Measurements from ENCODE around the gene CD247.

Gene CD247

DNA sequence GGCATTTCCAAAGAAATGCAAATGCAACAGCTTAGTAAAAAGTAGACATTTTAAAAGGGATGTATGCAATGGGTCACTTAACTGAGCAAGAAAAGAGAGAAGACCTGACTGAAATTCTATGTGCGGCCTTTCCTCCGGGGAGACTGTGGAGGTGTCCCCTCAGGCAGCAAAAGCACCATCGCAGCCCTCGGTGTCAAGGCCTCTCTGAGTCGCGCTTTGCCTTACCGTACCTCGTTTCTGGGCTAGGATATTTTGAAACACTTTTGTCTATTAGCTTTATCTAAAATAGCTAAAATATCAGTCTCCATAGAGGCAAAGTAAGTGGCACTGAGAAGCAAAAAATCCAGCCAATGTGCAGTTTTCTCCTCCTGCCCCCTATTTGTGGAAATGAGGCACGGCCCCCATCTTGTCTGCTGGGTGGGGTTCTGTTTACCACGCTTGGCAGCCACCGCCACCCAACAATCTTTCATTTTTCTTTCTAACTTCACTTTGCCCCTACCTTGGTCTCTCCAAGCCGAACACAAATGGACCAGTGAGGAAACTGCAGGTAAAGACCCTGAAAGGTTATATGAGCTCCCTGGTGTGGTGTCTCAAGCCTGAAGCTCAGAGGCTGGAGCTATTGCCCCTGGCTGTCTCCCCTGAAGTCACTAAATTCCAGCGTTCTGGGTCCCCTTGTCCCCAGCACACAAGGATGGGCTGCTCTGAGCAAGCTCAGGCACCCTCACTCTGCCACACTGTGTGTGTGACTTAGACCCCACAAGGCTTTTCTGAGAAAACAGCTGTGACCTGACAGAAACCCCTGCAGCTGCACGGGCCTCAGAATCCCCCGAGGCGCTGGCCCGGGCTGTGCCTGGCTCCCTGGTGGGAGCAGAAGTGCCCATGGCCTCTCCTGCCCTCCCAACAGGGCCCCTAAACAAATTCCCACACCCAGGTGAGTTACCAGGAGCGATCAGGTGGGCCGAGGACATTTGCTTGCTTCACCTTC lies 1.6 kb downstream of the CD247 start:
- Histone ChIP-seq H3K27me3 (ENCODE audit: insufficient read depth, low read length) (no peaks in the 10 kb centered on the region), H3K4me3 (ENCODE audit: low read depth, low read length) (no peak overlapping the region), H3K23ac (ENCODE audit: low read length) (no peak overlapping the region), H3K14ac (ENCODE audit: low read length) (no peak overlapping the region), H3K4me1 (ENCODE audit: control insufficient read depth in 1 of 2, insufficient read depth in 2 of 2, low read length in 2 of 2) (no peaks in the 10 kb centered on the region), H3K36me3 (ENCODE audit: control insufficient read depth in 1 of 2, insufficient read depth in 2 of 2, low read length in 2 of 2) (no peaks in the 10 kb centered on the region), H3K79me1 (ENCODE audit: low read length) (no peaks in the 10 kb centered on the region), H3K4me2 (ENCODE audit: low read length) (no peak overlapping the region), H3K27ac (ENCODE audit: low read depth, low read length) (no peak overlapping the region), H2AK5ac (ENCODE audit: low read length) (no peak overlapping the region), H3K18ac (ENCODE audit: low read length) (no peak overlapping the region), H4K12ac (ENCODE audit: low read depth, low read length) (no peak overlapping the region), H4K8ac (ENCODE audit: low read depth, low read length) (no peak overlapping the region), H4K91ac (ENCODE audit: low read depth, low read length) (no peak overlapping the region), H2BK12ac (ENCODE audit: low read length) (no peak overlapping the region), H2BK5ac (ENCODE audit: low read depth, low read length, poor library complexity) (no peak overlapping the region), H3K79me2 (ENCODE audit: control insufficient read depth, insufficient read depth, low read length, poor library complexity) (no peaks in the 10 kb centered on the region), H3K9me3 (ENCODE audit: insufficient read depth, low read depth, low read length) (no peaks in the 10 kb centered on the region), H2AFZ (ENCODE audit: insufficient read depth, low read length, poor library complexity) (no peak overlapping the region), H2BK120ac (ENCODE audit: insufficient read depth, low read length, poor library complexity) (no peak overlapping the region), H3K9ac (ENCODE audit: low read length) (no peak overlapping the region), H3K4ac (ENCODE audit: low read depth, low read length) (no peak overlapping the region)
- no peak for DNase-seq
- no CpG with 5 or more reads among the region's 19 CpGs for WGBS (ENCODE audit: extremely low coverage, insufficient coverage, insufficient read length)

DNA sequence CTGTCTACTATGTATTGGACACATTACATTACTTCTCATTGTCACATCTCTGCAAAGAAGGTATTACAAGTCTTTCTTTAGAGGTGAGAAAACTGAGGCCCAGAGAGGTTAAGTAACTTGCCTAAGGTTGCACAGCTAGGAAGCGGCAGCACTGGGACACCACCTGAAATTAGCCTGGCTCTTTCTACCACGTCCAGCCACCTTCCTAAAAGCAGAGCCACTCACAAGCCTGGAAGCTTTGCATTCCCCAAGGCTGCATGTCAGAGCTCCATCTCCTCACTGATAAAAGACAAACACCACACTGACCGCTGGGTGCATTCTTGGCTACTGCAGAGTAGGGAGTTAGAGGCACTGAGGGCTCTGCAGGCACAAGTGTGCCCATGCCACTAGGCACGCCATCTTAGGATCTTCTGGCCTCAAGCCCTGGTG lies 2.4 kb downstream of the CD247 start:
- H3K27ac ChIP-seq (ENCODE audit: low read depth, low read length): no peak overlapping the region
- no peak overlapping the region for H3K4ac ChIP-seq (ENCODE audit: low read depth, low read length)
- H3K36me3 ChIP-seq (ENCODE audit: control insufficient read depth in 1 of 2, insufficient read depth in 2 of 2, low read length in 2 of 2): no peaks in the 10 kb centered on the region
- no peak overlapping the region for H3K14ac ChIP-seq (ENCODE audit: low read length)
- no peak overlapping the region for H4K12ac ChIP-seq (ENCODE audit: low read depth, low read length)
- DNase-seq: no peak
- no peaks in the 10 kb centered on the region for H3K79me2 ChIP-seq (ENCODE audit: control insufficient read depth, insufficient read depth, low read length, poor library complexity)
- no peaks in the 10 kb centered on the region for H3K9me3 ChIP-seq (ENCODE audit: insufficient read depth, low read depth, low read length)
- no CpG with 5 or more reads among the region's 4 CpGs for WGBS (ENCODE audit: extremely low coverage, insufficient coverage, insufficient read length)
- no peak overlapping the region for H3K9ac ChIP-seq (ENCODE audit: low read length)
- H3K4me2 ChIP-seq (ENCODE audit: low read length): no peak overlapping the region
- H3K23ac ChIP-seq (ENCODE audit: low read length): no peak overlapping the region
- H4K91ac ChIP-seq (ENCODE audit: low read depth, low read length): no peak overlapping the region
- no peak overlapping the region for H3K18ac ChIP-seq (ENCODE audit: low read length)
- no peak overlapping the region for H2AFZ ChIP-seq (ENCODE audit: insufficient read depth, low read length, poor library complexity)
- H2AK5ac ChIP-seq (ENCODE audit: low read length): no peak overlapping the region
- no peak overlapping the region for H3K4me3 ChIP-seq (ENCODE audit: low read depth, low read length)
- no peak overlapping the region for H2BK120ac ChIP-seq (ENCODE audit: insufficient read depth, low read length, poor library complexity)
- H3K27me3 ChIP-seq (ENCODE audit: insufficient read depth, low read length): no peaks in the 10 kb centered on the region
- no peaks in the 10 kb centered on the region for H3K4me1 ChIP-seq (ENCODE audit: control insufficient read depth in 1 of 2, insufficient read depth in 2 of 2, low read length in 2 of 2)
- no peaks in the 10 kb centered on the region for H3K79me1 ChIP-seq (ENCODE audit: low read length)
- H2BK5ac ChIP-seq (ENCODE audit: low read depth, low read length, poor library complexity): no peak overlapping the region
- no peak overlapping the region for H2BK12ac ChIP-seq (ENCODE audit: low read length)
- no peak overlapping the region for H4K8ac ChIP-seq (ENCODE audit: low read depth, low read length)

DNA sequence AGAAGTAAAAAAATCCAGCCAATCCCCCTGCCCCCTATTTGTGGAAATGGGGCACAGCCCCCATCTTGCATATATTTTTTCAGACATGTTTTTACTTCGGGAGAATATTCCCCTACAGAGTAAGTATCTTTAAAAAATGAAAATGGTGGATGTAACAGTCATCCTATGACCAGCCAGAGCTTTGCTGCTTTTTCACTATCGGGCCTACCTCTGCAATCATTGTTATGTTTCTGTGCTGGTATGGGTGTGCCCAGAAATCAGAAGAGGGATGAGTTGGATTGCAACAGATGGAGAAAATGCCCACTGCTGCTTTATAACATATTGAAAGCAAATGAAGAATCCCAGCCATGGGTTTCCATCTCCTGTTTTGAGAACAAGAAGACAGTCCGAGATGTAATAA lies 2.9 kb downstream of the CD247 start:
- DNase-seq: no peak
- Histone ChIP-seq H3K36me3 (ENCODE audit: control insufficient read depth in 1 of 2, insufficient read depth in 2 of 2, low read length in 2 of 2) (no peaks in the 10 kb centered on the region), H3K23ac (ENCODE audit: low read length) (no peak overlapping the region), H3K4me1 (ENCODE audit: control insufficient read depth in 1 of 2, insufficient read depth in 2 of 2, low read length in 2 of 2) (no peaks in the 10 kb centered on the region), H4K91ac (ENCODE audit: low read depth, low read length) (no peak overlapping the region), H3K18ac (ENCODE audit: low read length) (no peak overlapping the region), H3K9me3 (ENCODE audit: insufficient read depth, low read depth, low read length) (no peaks in the 10 kb centered on the region), H4K12ac (ENCODE audit: low read depth, low read length) (no peak overlapping the region), H3K14ac (ENCODE audit: low read length) (no peak overlapping the region), H4K8ac (ENCODE audit: low read depth, low read length) (no peak overlapping the region), H3K27ac (ENCODE audit: low read depth, low read length) (no peak overlapping the region), H2BK120ac (ENCODE audit: insufficient read depth, low read length, poor library complexity) (no peak overlapping the region), H3K4me3 (ENCODE audit: low read depth, low read length) (no peak overlapping the region), H2BK5ac (ENCODE audit: low read depth, low read length, poor library complexity) (no peak overlapping the region), H3K27me3 (ENCODE audit: insufficient read depth, low read length) (no peaks in the 10 kb centered on the region), H3K9ac (ENCODE audit: low read length) (no peak overlapping the region), H3K4me2 (ENCODE audit: low read length) (no peak overlapping the region), H2AFZ (ENCODE audit: insufficient read depth, low read length, poor library complexity) (no peak overlapping the region), H3K4ac (ENCODE audit: low read depth, low read length) (no peak overlapping the region), H2AK5ac (ENCODE audit: low read length) (no peak overlapping the region), H3K79me1 (ENCODE audit: low read length) (no peaks in the 10 kb centered on the region), H2BK12ac (ENCODE audit: low read length) (no peak overlapping the region), H3K79me2 (ENCODE audit: control insufficient read depth, insufficient read depth, low read length, poor library complexity) (no peaks in the 10 kb centered on the region)
- WGBS (ENCODE audit: extremely low coverage, insufficient coverage, insufficient read length): no CpG with 5 or more reads among the region's 3 CpGs

DNA sequence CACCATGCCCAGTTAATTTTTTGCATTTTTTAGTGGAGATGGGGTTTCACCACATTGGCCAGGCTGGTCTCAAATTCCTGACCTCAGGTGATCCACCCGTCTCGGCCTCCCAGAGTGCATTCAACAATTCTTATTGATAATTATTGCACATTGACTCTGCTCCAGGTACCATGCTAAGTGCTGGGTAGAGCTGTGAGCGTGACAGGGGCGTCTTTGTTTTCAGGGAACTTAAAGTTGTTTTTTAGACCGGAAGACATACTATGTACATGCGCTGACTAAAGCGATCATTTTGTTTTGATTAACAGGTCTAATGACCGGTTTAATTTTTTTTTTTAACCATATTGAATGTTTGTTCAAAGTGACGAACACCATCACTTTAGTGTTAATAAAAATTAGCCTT lies 4.0 kb downstream of the CD247 start:
- no peak for DNase-seq
- Histone ChIP-seq H2BK120ac (ENCODE audit: insufficient read depth, low read length, poor library complexity) (no peak overlapping the region), H3K23ac (ENCODE audit: low read length) (no peak overlapping the region), H2AK5ac (ENCODE audit: low read length) (no peak overlapping the region), H3K4ac (ENCODE audit: low read depth, low read length) (no peak overlapping the region), H3K27me3 (ENCODE audit: insufficient read depth, low read length) (no peaks in the 10 kb centered on the region), H3K27ac (ENCODE audit: low read depth, low read length) (no peak overlapping the region), H3K9me3 (ENCODE audit: insufficient read depth, low read depth, low read length) (peaks cover 3% of the 10 kb centered on the region), H3K4me3 (ENCODE audit: low read depth, low read length) (no peak overlapping the region), H4K8ac (ENCODE audit: low read depth, low read length) (no peak overlapping the region), H3K18ac (ENCODE audit: low read length) (no peak overlapping the region), H3K4me1 (ENCODE audit: control insufficient read depth in 1 of 2, insufficient read depth in 2 of 2, low read length in 2 of 2) (no peaks in the 10 kb centered on the region), H4K12ac (ENCODE audit: low read depth, low read length) (no peak overlapping the region), H3K14ac (ENCODE audit: low read length) (no peak overlapping the region), H3K36me3 (ENCODE audit: control insufficient read depth in 1 of 2, insufficient read depth in 2 of 2, low read length in 2 of 2) (no peaks in the 10 kb centered on the region), H3K79me1 (ENCODE audit: low read length) (no peaks in the 10 kb centered on the region), H3K4me2 (ENCODE audit: low read length) (no peak overlapping the region), H2BK5ac (ENCODE audit: low read depth, low read length, poor library complexity) (no peak overlapping the region), H2AFZ (ENCODE audit: insufficient read depth, low read length, poor library complexity) (no peak overlapping the region), H3K9ac (ENCODE audit: low read length) (no peak overlapping the region), H3K79me2 (ENCODE audit: control insufficient read depth, insufficient read depth, low read length, poor library complexity) (no peaks in the 10 kb centered on the region), H2BK12ac (ENCODE audit: low read length) (no peak overlapping the region), H4K91ac (ENCODE audit: low read depth, low read length) (no peak overlapping the region)
- WGBS (ENCODE audit: extremely low coverage, insufficient coverage, insufficient read length): no CpG with 5 or more reads among the region's 9 CpGs

Measured in trophoblast cell (in vitro differentiated cells and primary cell).